HepG2 (cell line): ENCODE measurements around the gene GNAT2. TPM values are rescaled to one million over a fixed set of nuclear protein-coding genes. Genes with fewer than 3 reads are reported as not detected.

ENCODE experiments used
- ATAC-seq: fragments of 200-7000 bp; cut with Tn5 transposase; 3 replicates; pipeline ENCODE4 v1.9.1; 2020; ENCODE audit warnings: mild to moderate bottlenecking, moderate library complexity
- BruUV-seq: library from RNA; stranded (reverse); fragments of 400-500 nt; replicated peaks from 2 replicates; lab custom pipeline; 2021; lab: Mats Ljungman, UMichigan
- CTCF ChIA-PET: fragments of 300-600 bp; formaldehyde crosslinking; extraction: SDS; loops from one replicate; lab custom pipeline; 2021; ENCODE audit warnings: low total read pairs, inconsistent platforms, low intra/inter-chr PET ratio; lab: Yijun Ruan, JAX
- POLR2A ChIA-PET: fragments of 350-600 bp; sonication (Branson Sonifier 250); formaldehyde crosslinking; loops from one replicate; lab custom pipeline; 2020; ENCODE audit warnings: antibody characterized with exemption, inconsistent platforms; lab: Yijun Ruan, JAX
- DNase-seq: peaks from one replicate; pipeline ENCODE4 v3.0.0-alpha.2; 2015; ENCODE audit warnings: low spot score
- FAIRE-seq: peaks from 3 replicates; lab custom pipeline; 2011; peaks lifted over from hg19 to GRCh38; lab: Jason Lieb, UNC
- H2AFZ ChIP-seq: one replicate; pipeline ENCODE4 v1.6.1; 2011; ENCODE audit warnings: low read length, inconsistent platforms
- H3K27ac ChIP-seq: fragments of 300-600 bp; 3 replicates; pipeline ENCODE4 v1.8.0; 2011; ENCODE audit warnings: mixed run types, mild to moderate bottlenecking, mixed read lengths, low read length, inconsistent platforms; ENCODE audit not compliant: insufficient read depth; ENCODE audit errors: extremely low read length
- H3K27me3 ChIP-seq, 2 experiments: fragments of 200-600 bp in 1 of 2; 2 replicates in 1 of 2; 3 replicates in 1 of 2; pipeline versions ENCODE4 v1.6.0 to v1.8.0; 2011; ENCODE audit warnings: low read length in 2 of 2, mild to moderate bottlenecking in 2 of 2, moderate library complexity in 2 of 2, inconsistent platforms in 1 of 2; ENCODE audit not compliant: insufficient read depth in 2 of 2, control insufficient read depth in 1 of 2
- H3K36me3 ChIP-seq, 2 experiments: fragments of 200-600 bp in 1 of 2; replicated peaks in 1 of 2; 2 replicates in 1 of 2; 3 replicates in 1 of 2; pipeline versions ENCODE4 v1.5.1 to v1.8.0; 2011; ENCODE audit warnings: low read length in 2 of 2, inconsistent platforms in 1 of 2; ENCODE audit not compliant: insufficient read depth in 2 of 2, control insufficient read depth in 1 of 2
- H3K4me1 ChIP-seq: 2 replicates; pipeline ENCODE4 v1.5.1; 2012; ENCODE audit warnings: low read length, inconsistent platforms; ENCODE audit not compliant: insufficient read depth
- H3K4me2 ChIP-seq: 2 replicates; pipeline ENCODE4 v1.6.0; 2011; ENCODE audit warnings: low read depth, low read length, inconsistent platforms
- H3K4me3 ChIP-seq, 3 experiments: fragments of 200-600 bp in 1 of 3; sonication (generic), shearing (Covaris generic) in 1 of 3; replicated peaks in 1 of 3; 2 replicates each; pipeline ENCODE4 v1.5.1; 2011 to 2016; ENCODE audit warnings: low read length in 3 of 3, inconsistent platforms in 2 of 3, low read depth in 2 of 3, mild to moderate bottlenecking in 2 of 3, control low read depth in 1 of 3, mixed read lengths in 1 of 3; ENCODE audit not compliant: insufficient read depth in 1 of 3
- H3K79me2 ChIP-seq: one replicate; pipeline ENCODE4 v1.6.1; 2011; ENCODE audit warnings: low read length, inconsistent platforms; ENCODE audit not compliant: insufficient read depth
- H3K9ac ChIP-seq: 2 replicates; pipeline ENCODE4 v1.6.0; 2011; ENCODE audit warnings: mild to moderate bottlenecking, low read depth, low read length, inconsistent platforms; ENCODE audit not compliant: insufficient read depth
- H3K9me3 ChIP-seq: 2 replicates; pipeline ENCODE4 v1.5.1; 2012; ENCODE audit warnings: mild to moderate bottlenecking, low read length
- H4K20me1 ChIP-seq: 2 replicates; pipeline ENCODE4 v1.6.0; 2011; ENCODE audit warnings: inconsistent platforms, mild to moderate bottlenecking, low read length, moderate library complexity; ENCODE audit not compliant: insufficient read depth
- ELF4 ChIP-seq: sonication (generic); formaldehyde crosslinking; IDR thresholded peaks from 2 replicates; pipeline ENCODE4 v1.5.0; 2020; ENCODE audit warnings: missing genetic modification reagents, mild to moderate bottlenecking, moderate library complexity, borderline replicate concordance
- NCOA5 ChIP-seq: sonication (generic); formaldehyde crosslinking; IDR thresholded peaks from 2 replicates; pipeline ENCODE4 v1.4.0; 2020; ENCODE audit warnings: missing genetic modification reagents
- ZFP37 ChIP-seq: sonication (generic); formaldehyde crosslinking; IDR thresholded peaks from 2 replicates; pipeline ENCODE4 v1.4.0; 2020; ENCODE audit warnings: missing genetic modification reagents, borderline replicate concordance
- ZFX ChIP-seq: sonication (generic); formaldehyde crosslinking; IDR thresholded peaks from 2 replicates; pipeline ENCODE4 v1.4.0; 2020; ENCODE audit warnings: mild to moderate bottlenecking, low read depth, missing genetic modification reagents, moderate library complexity
- ZFYVE20 ChIP-seq: sonication (generic); formaldehyde crosslinking; IDR thresholded peaks from 2 replicates; pipeline ENCODE4 v1.8.0; 2023; ENCODE audit warnings: low read depth, mild to moderate bottlenecking, moderate library complexity, missing genetic modification reagents, borderline replicate concordance
- ZNF207 ChIP-seq: fragments of 450-650 bp; IDR thresholded peaks from 2 replicates; pipeline ENCODE4 v1.6.1; 2016; ENCODE audit warnings: antibody characterized with exemption, borderline replicate concordance
- ZNF530 ChIP-seq: sonication (generic); formaldehyde crosslinking; IDR thresholded peaks from 2 replicates; pipeline ENCODE4 v1.5.0; 2020; ENCODE audit warnings: low read depth, mild to moderate bottlenecking, missing genetic modification reagents
- ZNF589 ChIP-seq: sonication (generic); formaldehyde crosslinking; conservative IDR thresholded peaks from 2 replicates; pipeline ENCODE4 v1.8.0; 2022; ENCODE audit warnings: mild to moderate bottlenecking, moderate library complexity, missing genetic modification reagents
- ZNF629 ChIP-seq: sonication (generic); formaldehyde crosslinking; conservative IDR thresholded peaks from 2 replicates; pipeline ENCODE4 v1.5.0; 2020; ENCODE audit warnings: missing genetic modification reagents
- ZNF720 ChIP-seq: sonication (generic); formaldehyde crosslinking; IDR thresholded peaks from 2 replicates; pipeline ENCODE4 v1.4.0; 2020; ENCODE audit warnings: missing genetic modification reagents
- WGBS: methylation state at CpG from one replicate; pipeline ENCODE4 v1.1.6; 2017; ENCODE audit warnings: low lambda C conversion rate; 5-methylcytosine and 5-hydroxymethylcytosine counted together
- in situ Hi-C: cut with HindIII; loops from 2 replicates; pipeline ENCODE4 v1.10.0; 2017; ENCODE audit warnings: low pct_unique_long_range_greater_than_20kb; ENCODE audit not compliant: extremely low pct_ligation_motif_present
- intact Hi-C: fragments of 100-400 bp; cut with micrococcal nuclease; formaldehyde crosslinking; loops from one replicate; pipeline ENCODE4 v1.10.0; 2022; ENCODE audit not compliant: unreplicated experiment
- polyA plus RNA-seq, 8 experiments: library from polyadenylated mRNA; depleted of rRNA in 3 of 8; stranded (reverse) in 7 of 8; unstranded in 1 of 8; fragments of >200 nt; fragmentation: Illumina TruSeq in 4 of 8; extraction: Trizol in 4 of 8; gene quantifications; 2 replicates each; pipeline versions ENCODE4 v1.2.1 to v1.2.3, GENCODE V29; 2011 to 2016; ENCODE audit warnings: low read depth in 4 of 8, missing spikeins in 1 of 8, mixed read lengths in 1 of 8; ENCODE audit not compliant: insufficient read depth in 1 of 8
- total RNA-seq, 5 experiments: library from RNA; depleted of rRNA; stranded (reverse); fragments of >200 nt; fragmentation: Illumina TruSeq; extraction: Trizol; gene quantifications; 2 replicates each; pipeline ENCODE4 v1.2.3, GENCODE V29; 2016; ENCODE audit warnings: low read depth in 1 of 5
- TF ChIP-seq, protein P1 (sequence below): sonication (generic); formaldehyde crosslinking; IDR thresholded peaks from 2 replicates; pipeline ENCODE4 v1.9.0; 2021; ENCODE audit warnings: missing genetic modification reagents, borderline replicate concordance

The GNAT2 gene
- total and polyA plus RNA-seq, 2 of the 13 experiments (the other 11 are each of a cell fraction or from before 2014, with no cell fraction given): 0.08 to 0.20 TPM

DNA sequence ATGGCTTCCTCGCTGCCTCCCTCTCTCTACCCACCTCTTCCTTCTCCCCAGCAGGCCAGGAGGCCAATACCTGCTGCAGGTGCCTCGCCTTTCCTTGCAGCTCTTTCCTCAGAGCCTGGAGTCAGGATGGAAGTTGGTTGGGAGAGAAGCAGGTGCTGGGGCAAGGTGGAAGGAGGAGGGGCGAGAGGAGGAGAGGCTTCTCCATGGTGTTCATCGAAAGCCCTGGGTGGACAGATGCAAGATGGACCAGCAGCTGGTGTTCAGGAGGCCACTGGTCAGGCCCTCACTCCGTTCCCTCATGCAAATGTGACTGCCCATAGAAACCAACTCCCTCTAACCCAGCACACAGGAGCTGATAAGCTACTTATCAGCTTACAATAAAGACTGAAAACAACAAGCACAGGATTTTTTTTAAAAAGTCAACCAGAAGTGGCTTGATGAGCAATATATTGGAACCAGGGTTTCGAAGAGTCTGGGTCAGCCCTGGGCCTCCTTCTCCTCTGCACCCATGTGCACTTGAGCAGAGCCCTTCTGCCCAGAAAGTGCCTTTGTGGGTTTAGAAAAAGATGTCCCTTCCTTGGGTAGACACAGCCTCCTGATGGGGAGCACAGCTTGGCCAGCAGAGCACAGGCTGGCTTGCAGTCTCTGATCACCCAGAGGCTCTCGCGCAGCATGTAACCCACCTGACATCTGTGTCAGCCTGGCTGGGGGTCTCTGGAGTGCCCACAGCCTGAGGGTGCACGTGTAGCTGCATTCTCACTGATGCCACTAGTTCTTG, 19.8 kb upstream of the GNAT2 start:
- in situ Hi-C loops: no loop called here
- intact Hi-C loops: loop anchor here (2.0 kb wide), 1 partner anchor 96 kb away; no protein-coding TSS in a partner anchor
- Histone ChIP-seq H3K4me1 (peaks cover 33% of the 10 kb centered on the region), H3K79me2 (no peaks in the 10 kb centered on the region), H3K4me2 (no peak overlapping the region), H3K4me3 (no peak overlapping the region), H4K20me1 (no peaks in the 10 kb centered on the region), H3K9me3 (no peaks in the 10 kb centered on the region), H3K27ac (no peak overlapping the region), H3K27me3 (0 out of 5 replicates have a peak, but pooled peaks cover 0 to 3% of the 10 kb centered on the region in 2 experiments), H3K9ac (no peak overlapping the region), H2AFZ (no peak overlapping the region), H3K36me3 (no peaks in the 10 kb centered on the region)
- POLR2A ChIA-PET: interaction anchor here (1.2 to 3.8 kb wide), 6 partner anchors 11 to 135 kb away, joined by 3 to 23 read pairs (median 4); partner anchors contain the start of genes EPS8L3 and GNAI3
- CTCF ChIA-PET: interaction anchor here (1.2 to 2.6 kb wide), 2 partner anchors 93 to 134 kb away, joined by 7 to 13 read pairs; no protein-coding TSS in a partner anchor
- no peak for ATAC-seq
- TF ChIP-seq ZFYVE20 (no peak), ZNF720 (no peak), ZNF207 (no peak), ELF4 (CRISPR knock-in tag) (no peak), ZNF629 (CRISPR knock-in tag) (no peak), NCOA5 (CRISPR knock-in tag) (no peak), ZNF589 (CRISPR knock-in tag) (no peak), ZFP37 (CRISPR knock-in tag) (no peak), ZFX (no peak), ZNF530 (CRISPR knock-in tag) (no peak)
- TF ChIP-seq, protein P1, sequence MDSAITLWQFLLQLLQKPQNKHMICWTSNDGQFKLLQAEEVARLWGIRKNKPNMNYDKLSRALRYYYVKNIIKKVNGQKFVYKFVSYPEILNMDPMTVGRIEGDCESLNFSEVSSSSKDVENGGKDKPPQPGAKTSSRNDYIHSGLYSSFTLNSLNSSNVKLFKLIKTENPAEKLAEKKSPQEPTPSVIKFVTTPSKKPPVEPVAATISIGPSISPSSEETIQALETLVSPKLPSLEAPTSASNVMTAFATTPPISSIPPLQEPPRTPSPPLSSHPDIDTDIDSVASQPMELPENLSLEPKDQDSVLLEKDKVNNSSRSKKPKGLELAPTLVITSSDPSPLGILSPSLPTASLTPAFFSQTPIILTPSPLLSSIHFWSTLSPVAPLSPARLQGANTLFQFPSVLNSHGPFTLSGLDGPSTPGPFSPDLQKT: no peak
- DNase-seq: no peak
- FAIRE-seq: no peak
- WGBS: 32% methylated on average over 6 of the region's 9 CpGs
- BruUV-seq: no TSS peak
